ENCODE measurements around the gene RPS6KA2. TPM values are rescaled to one million over a fixed set of nuclear protein-coding genes. Genes with fewer than 3 reads are reported as not detected.
A peak's percentile ranks its signal among the peaks of the same experiment; 100 is the strongest.

Gene RPS6KA2
- polyA plus RNA-seq, 1 donor from 2014 or later: 4.9 TPM

DNA sequence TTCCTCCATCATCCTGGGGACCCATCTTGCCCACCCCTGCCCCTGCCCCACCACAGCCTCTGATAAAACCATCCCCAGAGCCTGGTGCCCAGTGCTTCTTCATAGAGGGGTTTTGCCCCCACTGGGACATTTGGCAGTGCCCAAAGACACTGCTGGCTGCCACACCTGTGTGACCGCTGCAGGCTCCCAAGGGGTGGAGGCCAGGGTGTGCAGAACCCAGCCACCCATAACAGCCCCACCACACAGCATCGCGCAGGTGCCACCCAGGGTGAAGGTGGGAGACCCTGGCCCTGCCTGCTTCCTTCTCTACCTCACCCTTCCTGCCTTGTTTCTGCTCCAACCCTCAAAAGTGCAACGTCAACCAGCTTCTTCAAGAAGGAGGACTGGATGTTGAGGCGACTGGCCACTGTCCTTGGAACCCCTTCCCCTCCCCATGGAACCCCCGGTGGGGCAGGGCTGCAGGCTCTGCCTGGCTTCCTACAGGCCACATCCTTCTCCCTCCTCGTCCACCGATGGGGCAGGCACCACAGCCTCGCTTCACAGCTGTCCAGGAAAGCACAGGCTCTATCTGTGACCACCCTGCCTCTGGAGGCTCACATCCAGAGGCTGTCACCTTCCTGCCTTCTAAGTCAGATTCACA is 165.1 kb downstream of the RPS6KA2 start:
- peaks cover 9% of the 10 kb centered on the region for H3K27me3 Mint-ChIP-seq

DNA sequence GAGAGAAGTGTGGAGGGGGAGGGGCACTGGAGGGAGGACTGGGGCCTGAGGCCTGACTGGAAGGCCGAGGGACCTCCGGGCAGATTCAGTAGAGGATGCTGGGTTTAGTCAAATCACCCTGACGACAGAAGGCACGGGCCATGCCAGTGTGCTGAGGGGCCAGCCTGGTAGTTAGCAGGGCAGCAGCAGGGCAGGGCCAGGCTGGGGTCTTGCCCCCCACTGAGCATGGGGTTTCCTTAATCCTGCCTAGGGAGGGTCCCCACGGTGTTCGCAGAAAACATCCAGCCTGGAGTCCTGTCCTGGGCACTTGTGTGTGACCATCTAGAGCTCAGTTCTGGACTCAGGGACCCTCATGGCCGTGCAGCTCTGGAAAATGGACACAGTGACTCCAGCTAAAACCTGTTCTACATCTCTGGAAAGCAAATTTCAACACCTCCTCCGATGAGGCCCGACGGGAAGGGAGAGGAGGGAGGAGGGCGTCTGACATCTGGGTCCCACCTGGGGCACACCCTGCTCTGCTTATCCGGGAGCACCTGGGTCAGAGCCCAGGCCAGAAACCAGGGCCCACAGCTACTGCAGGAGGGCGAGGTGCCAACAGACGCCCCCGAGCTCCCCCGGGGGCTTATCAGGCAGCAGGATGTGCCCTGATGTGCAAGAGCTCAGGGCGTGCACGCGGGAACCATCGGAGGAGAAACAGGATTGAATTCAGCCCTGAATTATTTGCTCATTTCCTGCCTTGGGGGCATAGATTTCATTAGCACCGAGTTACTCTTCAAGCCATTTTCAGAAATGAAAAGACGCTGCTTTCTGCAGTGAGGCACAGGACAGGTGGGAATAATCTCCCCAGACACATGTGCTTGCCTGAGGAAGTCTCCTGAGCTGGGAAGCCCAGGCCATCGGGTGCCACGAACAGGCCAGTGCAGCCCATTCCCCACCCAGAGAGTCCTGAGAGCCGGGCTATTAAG is 166.3 kb downstream of the RPS6KA2 start:
- Mint-ChIP-seq H3K27ac (peak overlapping the region in 2 of 3 donors; percentile 39 to 50), H3K36me3 (peaks cover 2% of the 10 kb centered on the region), H3K4me3 (peak overlapping the region in 2 of 4 donors; percentile 60 to 86), H3K9me3 (peaks cover 0 to 4% (median 2%) of the 10 kb centered on the region in 3 donors), H3K4me1 (peaks cover 13 to 35% (median 29%) of the 10 kb centered on the region in 3 donors), H3K27me3 (peaks cover 9% of the 10 kb centered on the region)

More for the DNA sequence above, 165.1 kb downstream of the RPS6KA2 start:
- Mint-ChIP-seq H3K27ac (peak overlapping the region in 1 of 3 donors; percentile 50), H3K9me3 (peaks cover 0 to 4% (median 2%) of the 10 kb centered on the region in 3 donors), H3K4me1 (peaks cover 13 to 31% (median 28%) of the 10 kb centered on the region in 3 donors), H3K4me3 (peak overlapping the region in 3 of 4 donors; percentile 12 to 85 (median 67)), H3K36me3 (peaks cover 2% of the 10 kb centered on the region)

DNA sequence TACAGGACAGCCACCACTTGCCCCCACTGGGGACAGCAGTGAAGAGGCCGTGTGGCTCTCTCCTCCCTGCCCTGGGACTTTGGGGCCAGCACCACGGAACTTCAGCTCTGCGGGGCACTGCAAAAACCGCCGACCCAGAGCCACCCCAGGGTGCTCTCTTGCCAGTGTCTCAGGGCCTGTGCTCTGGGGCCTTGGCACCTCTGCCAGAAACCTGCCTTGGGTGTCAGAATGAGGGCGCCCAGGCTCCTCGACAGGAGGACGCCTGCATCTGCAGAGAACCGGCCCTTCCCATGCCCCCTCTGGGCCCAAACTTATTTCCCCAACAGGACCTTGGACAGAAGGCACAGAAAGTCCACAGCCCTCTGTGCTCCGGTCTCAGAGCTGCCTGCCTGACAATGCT is 167.1 kb downstream of the RPS6KA2 start:
- Mint-ChIP-seq H3K4me1 (peaks cover 13 to 33% (median 23%) of the 10 kb centered on the region in 3 donors), H3K27ac (no peak overlapping the region), H3K9me3 (peaks cover 0 to 4% (median 2%) of the 10 kb centered on the region in 3 donors), H3K27me3 (peaks cover 9% of the 10 kb centered on the region), H3K4me3 (peak overlapping the region in 1 of 4 donors; percentile 86), H3K36me3 (peaks cover 2% of the 10 kb centered on the region)

DNA sequence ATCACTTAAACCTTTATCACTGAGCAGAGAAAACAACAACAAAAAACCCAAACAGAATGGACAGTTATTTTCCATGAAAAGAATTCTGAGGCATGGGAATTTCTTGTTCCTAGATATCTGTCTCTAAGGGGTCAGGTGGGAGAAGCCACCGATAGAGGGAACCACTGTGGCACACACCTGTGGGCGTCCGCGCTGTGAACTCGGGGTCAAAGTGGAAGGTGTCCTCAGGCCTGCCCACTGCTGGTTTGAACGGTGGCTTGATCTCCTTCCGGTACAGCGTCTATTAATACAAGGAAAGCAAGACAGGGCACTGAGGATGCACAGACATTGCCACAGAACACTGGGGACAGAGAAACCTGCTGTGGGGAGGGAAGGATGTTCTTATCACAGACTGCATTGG is 167.8 kb downstream of the RPS6KA2 start:
- Mint-ChIP-seq H3K4me1 (peaks cover 13 to 33% (median 22%) of the 10 kb centered on the region in 3 donors), H3K27ac (peak overlapping the region in 1 of 3 donors; percentile 56)

DNA sequence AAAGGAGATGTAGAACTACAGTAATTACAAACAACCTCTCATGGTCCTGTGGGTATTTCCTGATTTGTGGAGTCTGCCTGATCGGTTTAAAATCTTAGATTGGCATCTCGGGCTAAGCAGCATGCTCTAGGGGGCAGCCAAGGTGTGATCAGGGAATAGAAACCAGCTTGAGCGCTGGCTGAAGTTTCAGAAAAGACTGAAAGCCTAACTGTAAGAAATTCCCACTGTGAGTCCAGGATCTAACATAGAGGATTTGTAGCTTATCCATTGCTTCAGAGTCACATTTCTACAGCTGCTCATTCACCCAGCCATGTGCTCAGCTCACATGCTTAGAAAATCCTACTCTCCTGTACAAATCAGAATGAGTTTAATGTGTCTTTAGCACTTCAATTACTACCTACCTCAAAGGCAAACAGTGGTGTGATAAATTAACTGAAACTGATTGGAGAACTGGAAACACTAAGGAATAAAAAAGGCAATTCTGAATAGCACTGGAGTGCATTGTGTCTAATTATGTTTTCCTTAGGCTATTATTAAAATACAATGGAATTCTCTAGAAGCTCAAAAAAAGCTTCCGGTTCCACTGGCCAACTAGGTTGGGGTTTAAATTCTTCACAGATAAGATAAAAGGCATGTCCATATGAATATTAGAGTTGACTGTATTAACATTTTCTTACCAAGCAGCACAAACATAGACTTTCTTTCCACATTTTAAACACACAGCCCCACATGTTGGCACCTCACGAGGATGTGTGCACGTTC is 170.5 kb downstream of the RPS6KA2 start:
- H3K4me1 Mint-ChIP-seq: peaks cover 0 to 14% (median 10%) of the 10 kb centered on the region in 3 donors
- peaks cover 0 to 4% (median 2%) of the 10 kb centered on the region in 3 donors for H3K9me3 Mint-ChIP-seq
- peak overlapping the region in 1 of 3 donors; percentile 74 for H3K27ac Mint-ChIP-seq
- peaks cover 2% of the 10 kb centered on the region for H3K36me3 Mint-ChIP-seq
- H3K4me3 Mint-ChIP-seq: no peak overlapping the region
- H3K27me3 Mint-ChIP-seq: peaks cover 1% of the 10 kb centered on the region

More for the DNA sequence above, 167.8 kb downstream of the RPS6KA2 start:
- Mint-ChIP-seq H3K27me3 (peaks cover 9% of the 10 kb centered on the region), H3K36me3 (peaks cover 2% of the 10 kb centered on the region), H3K4me3 (peak overlapping the region in 1 of 4 donors; percentile 66), H3K9me3 (peaks cover 0 to 4% (median 2%) of the 10 kb centered on the region in 3 donors)

DNA sequence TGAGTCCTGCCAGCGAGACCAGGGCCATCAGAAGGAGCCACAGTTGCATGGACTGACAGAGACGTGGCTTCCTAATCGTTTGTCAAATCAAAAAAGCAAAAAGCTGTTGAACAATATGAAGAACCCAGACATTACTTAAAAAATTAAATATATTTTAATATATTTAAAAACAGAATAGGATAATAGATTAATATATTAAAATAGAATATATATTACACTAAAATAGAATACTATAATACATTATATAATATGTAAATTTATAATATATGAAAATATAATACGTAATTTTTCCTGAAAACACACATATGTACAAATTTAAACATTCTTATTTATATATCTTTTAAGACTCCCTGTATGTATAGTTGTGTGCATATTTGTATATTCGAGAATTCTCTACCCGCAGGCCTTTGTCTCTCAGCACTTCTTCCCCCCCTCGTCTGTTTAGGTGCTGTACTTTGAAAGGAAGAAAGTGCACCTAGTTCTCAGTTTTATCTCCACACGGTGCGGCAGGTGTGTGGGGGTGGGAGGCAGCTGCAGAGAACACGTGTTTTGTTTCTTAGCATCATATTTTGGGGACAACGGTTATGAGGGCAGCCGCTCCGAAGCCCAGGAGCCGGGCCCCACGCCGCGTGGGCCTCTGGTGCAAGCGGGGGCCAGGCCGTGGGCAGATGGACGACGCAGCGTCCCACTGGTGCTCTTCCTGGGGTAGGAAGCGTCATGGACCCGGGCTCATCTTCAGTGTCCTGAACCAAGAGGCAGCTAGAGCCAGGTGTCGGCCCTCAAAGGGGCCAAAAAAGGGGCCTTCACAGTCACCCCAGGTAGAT is 172.1 kb downstream of the RPS6KA2 start:
- H3K27me3 Mint-ChIP-seq: peaks cover 5% of the 10 kb centered on the region
- no peaks in the 10 kb centered on the region for H3K36me3 Mint-ChIP-seq
- H3K4me1 Mint-ChIP-seq: peaks cover 0 to 4% (median 4%) of the 10 kb centered on the region in 3 donors
- peak overlapping the region in 1 of 4 donors; percentile 49 for H3K4me3 Mint-ChIP-seq
- H3K9me3 Mint-ChIP-seq: peaks cover 2 to 4% (median 2%) of the 10 kb centered on the region in 3 donors
- no peak overlapping the region for H3K27ac Mint-ChIP-seq

DNA sequence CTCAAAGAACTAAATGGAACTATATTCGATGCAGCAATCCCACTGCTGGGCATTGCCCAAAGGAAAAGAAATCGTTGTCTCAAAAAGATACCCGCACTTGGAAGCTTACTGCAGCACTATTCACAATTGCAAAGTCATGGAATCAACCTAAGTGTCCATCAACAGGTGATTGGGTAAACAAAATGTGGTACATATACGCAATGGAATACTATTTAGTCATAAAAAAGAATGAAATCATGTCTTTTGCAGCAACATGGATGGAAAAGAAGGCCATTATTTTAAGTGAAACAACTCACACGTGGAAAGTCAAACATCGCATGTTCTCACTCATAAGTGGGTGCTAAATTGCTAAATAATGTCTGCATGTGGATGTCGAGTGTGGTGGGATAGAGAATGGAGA is 173.4 kb downstream of the RPS6KA2 start:
- H3K9me3 Mint-ChIP-seq: peaks cover 2 to 4% (median 2%) of the 10 kb centered on the region in 3 donors
- H3K4me3 Mint-ChIP-seq: no peak overlapping the region
- H3K4me1 Mint-ChIP-seq: peaks cover 0 to 4% (median 4%) of the 10 kb centered on the region in 3 donors
- peaks cover 5% of the 10 kb centered on the region for H3K27me3 Mint-ChIP-seq
- peak overlapping the region in 1 of 3 donors; percentile 11 for H3K27ac Mint-ChIP-seq
- no peaks in the 10 kb centered on the region for H3K36me3 Mint-ChIP-seq

DNA sequence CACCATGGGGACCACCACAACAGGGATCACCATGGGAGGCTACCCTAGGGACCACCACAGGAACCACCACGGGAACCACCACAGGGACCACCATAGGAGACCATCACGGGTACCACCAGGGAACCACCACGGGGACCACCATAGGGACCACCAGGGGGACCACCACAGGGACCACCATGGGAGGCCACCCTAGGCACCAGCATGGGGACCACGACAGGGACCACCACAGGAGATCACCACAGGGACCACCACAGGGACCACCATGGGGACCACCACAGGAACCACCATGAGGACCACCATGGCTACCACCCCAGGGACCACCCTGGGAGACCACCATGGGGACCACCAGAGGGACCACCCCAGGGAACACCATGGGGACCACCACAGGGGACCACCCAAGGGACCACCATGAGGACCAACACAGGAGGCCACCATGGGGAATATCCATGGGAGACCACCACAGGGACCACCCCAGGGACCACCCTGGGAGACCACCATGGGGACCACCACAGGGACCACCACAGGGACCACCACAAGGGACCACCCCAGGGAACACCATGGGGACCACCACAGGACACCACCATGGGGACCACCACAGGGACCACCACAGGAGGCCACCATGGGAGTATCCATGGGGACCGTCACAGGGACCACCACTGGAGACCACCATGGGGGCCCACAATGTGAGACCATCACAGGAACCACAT is 176.7 kb downstream of the RPS6KA2 start:
- peaks cover 9% of the 10 kb centered on the region for H3K27me3 Mint-ChIP-seq
- no peak overlapping the region for H3K4me3 Mint-ChIP-seq
- no peaks in the 10 kb centered on the region for H3K4me1 Mint-ChIP-seq
- H3K27ac Mint-ChIP-seq: no peak overlapping the region
- peaks cover 0 to 2% (median 0%) of the 10 kb centered on the region in 3 donors for H3K9me3 Mint-ChIP-seq
- H3K36me3 Mint-ChIP-seq: peaks cover 5% of the 10 kb centered on the region

DNA sequence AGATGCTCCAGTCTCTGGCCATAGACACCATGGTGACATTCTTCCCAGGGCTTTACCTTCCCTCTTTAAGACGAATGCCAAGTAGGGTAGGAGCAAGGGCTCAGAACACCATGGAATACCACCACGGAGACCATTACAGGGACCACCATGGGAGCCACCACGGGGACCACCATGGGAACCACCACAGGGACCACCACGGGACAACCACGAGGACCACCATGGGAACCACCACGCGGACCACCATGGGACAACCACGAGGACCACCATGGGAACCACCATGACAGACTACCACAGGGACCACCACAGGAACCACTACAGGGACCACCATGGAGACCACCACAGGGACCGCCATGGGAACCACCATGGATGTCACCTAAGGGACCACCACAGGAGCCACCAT is 177.4 kb downstream of the RPS6KA2 start:
- Mint-ChIP-seq H3K4me3 (no peak overlapping the region), H3K27me3 (peaks cover 9% of the 10 kb centered on the region), H3K4me1 (no peaks in the 10 kb centered on the region), H3K27ac (no peak overlapping the region), H3K36me3 (peaks cover 5% of the 10 kb centered on the region), H3K9me3 (peaks cover 0 to 2% (median 0%) of the 10 kb centered on the region in 3 donors)

DNA sequence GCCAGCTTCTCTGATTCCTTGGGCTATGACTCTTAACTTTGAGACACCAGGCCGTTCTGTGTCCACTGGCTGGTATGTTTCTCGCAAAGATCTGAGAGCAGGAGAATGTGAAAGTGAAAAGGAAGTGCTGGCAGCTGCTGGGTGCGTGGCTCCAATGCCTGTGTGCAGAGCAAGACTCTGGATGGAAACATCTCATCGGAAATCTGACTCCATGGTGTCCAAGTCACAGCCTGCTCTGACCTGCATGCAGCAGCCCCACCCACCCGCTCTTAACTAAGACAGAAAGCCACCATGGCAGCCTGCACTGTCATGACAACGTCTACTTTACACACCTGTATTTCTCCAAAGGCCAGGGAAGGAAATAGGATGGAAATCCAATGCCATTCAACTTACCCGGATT is 178.0 kb downstream of the RPS6KA2 start:
- Mint-ChIP-seq H3K9me3 (peaks cover 0 to 2% (median 0%) of the 10 kb centered on the region in 3 donors), H3K27me3 (peaks cover 9% of the 10 kb centered on the region), H3K4me1 (no peaks in the 10 kb centered on the region), H3K27ac (no peak overlapping the region), H3K36me3 (peaks cover 5% of the 10 kb centered on the region), H3K4me3 (no peak overlapping the region)

DNA sequence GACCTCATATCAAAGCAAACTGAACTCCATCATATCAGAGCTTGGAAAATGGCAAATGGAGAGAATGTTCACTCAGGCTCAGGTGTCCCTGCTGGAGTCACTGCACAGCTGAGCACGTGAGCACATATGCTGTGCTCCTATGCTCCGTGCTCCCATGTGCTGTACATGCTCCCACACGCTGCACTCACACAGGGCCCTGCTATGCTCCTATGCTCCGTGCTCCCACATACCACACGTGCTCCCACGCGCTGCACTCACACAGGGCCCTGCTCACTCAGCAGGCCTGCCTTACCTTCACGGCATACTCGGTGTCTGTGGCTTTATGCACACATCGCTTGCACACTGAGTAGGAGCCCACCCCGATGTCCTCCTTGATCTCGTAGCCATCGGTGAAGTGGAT is 178.6 kb downstream of the RPS6KA2 start:
- Mint-ChIP-seq H3K36me3 (peaks cover 5% of the 10 kb centered on the region), H3K27ac (no peak overlapping the region), H3K9me3 (peaks cover 0 to 2% (median 0%) of the 10 kb centered on the region in 3 donors), H3K4me3 (no peak overlapping the region), H3K27me3 (peaks cover 9% of the 10 kb centered on the region), H3K4me1 (no peaks in the 10 kb centered on the region)

DNA sequence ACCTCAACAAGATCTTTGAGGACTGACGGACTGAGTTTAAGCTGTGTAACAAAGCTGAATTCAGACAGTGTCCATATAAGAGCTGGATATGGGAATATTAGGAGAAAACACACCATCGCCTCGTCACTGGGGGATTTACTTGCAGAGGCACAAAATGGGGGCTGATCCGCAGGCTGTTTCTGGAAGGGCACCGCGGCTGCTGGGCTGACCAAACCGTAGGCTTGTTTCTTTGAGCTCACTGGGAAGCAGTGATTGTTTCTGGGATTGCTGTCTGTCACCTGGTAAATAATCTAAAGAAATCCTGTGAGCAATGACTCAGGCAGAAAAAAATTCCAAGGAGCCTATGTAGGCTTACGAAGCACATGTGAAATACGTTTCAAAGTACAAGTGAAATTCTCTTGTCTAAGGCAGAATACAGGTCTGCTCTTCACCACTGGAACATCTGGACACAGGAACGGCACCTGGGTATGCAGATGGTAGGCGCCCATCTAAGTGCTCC is 180.4 kb downstream of the RPS6KA2 start:
- Mint-ChIP-seq H3K4me1 (peaks cover 0 to 3% (median 0%) of the 10 kb centered on the region in 3 donors), H3K4me3 (no peak overlapping the region), H3K9me3 (peaks cover 0 to 2% (median 0%) of the 10 kb centered on the region in 3 donors), H3K27me3 (peaks cover 18% of the 10 kb centered on the region), H3K27ac (no peak overlapping the region), H3K36me3 (peaks cover 5% of the 10 kb centered on the region)

DNA sequence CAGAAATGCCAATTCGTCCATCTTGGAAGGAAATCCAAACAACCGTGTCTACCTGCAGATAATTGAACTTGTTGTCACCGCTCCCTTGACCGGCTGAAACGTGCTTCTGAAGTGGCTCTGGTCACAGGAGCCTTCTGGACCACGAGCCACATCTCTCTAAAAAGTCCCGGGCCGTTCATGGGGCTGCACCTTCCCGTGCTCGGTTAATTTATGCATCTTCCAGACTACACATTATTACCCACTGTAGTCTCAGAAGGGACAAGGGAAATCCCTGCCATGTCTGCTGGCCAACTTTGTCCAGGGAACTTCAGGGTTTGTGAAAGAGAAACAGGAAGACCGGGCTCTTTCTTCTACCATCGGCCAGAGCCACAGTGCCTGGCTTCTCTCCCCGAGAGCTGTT is 180.9 kb downstream of the RPS6KA2 start:
- no peak overlapping the region for H3K27ac Mint-ChIP-seq
- H3K9me3 Mint-ChIP-seq: peaks cover 0 to 1% (median 0%) of the 10 kb centered on the region in 3 donors
- H3K27me3 Mint-ChIP-seq: peaks cover 18% of the 10 kb centered on the region
- H3K4me1 Mint-ChIP-seq: peaks cover 0 to 3% (median 0%) of the 10 kb centered on the region in 3 donors
- no peak overlapping the region for H3K4me3 Mint-ChIP-seq
- H3K36me3 Mint-ChIP-seq: peaks cover 5% of the 10 kb centered on the region
